ENCODE results near the gene COX7A2L.

- TF ChIP-seq CTCF (IDR thresholded peaks at IDR 0.05; ENCODE audit: insufficient read depth, low read length, poor library complexity, severe bottlenecking) (no peak), EZH2phosphoT487 (conservative IDR thresholded peaks at IDR 0.05; ENCODE audit: low read length) (no peak)
Observed at GRCh38 chr2:42337356-42337820, 23.6 kb downstream of the COX7A2L start.

Data from SU-DHL-6 (cell line).